HFFc6 (cell line): ENCODE data around the gene CDH11. TPM values are rescaled to one million over a fixed set of nuclear protein-coding genes. Genes with fewer than 3 reads are reported as not detected.

Source experiments
- DNase-seq: peaks from one replicate; pipeline ENCODE4 v3.0.0-alpha.2; 2018
- H3K27ac Mint-ChIP-seq: 2 replicates; pipeline ENCODE4 v1.8.0; 2020; ENCODE audit warnings: mild to moderate bottlenecking, mixed read lengths
- H3K27me3 Mint-ChIP-seq: 2 replicates; pipeline ENCODE4 v1.8.0; 2021; ENCODE audit warnings: mild to moderate bottlenecking, moderate library complexity, mixed read lengths; ENCODE audit not compliant: insufficient read depth
- H3K36me3 Mint-ChIP-seq: 2 replicates; pipeline ENCODE4 v1.8.0; 2021; ENCODE audit warnings: low read depth, mixed read lengths
- H3K4me1 Mint-ChIP-seq: 2 replicates; pipeline ENCODE4 v1.8.0; 2020; ENCODE audit warnings: low read depth, mixed read lengths
- H3K4me3 Mint-ChIP-seq: 2 replicates; pipeline ENCODE4 v1.8.0; 2020; ENCODE audit warnings: mild to moderate bottlenecking, moderate library complexity, mixed read lengths
- H3K9me3 Mint-ChIP-seq: 2 replicates; pipeline ENCODE4 v1.8.0; 2020; ENCODE audit warnings: mild to moderate bottlenecking, mixed read lengths
- CTCF ChIP-seq: fragments of 200-600 bp; sonication (generic); IDR thresholded peaks from 2 replicates; pipeline ENCODE4 v1.5.0; 2021; ENCODE audit warnings: antibody characterized with exemption, mild to moderate bottlenecking
- total RNA-seq, 6 experiments: library from RNA; stranded (reverse); fragmentation: NEBNext Ultra II Directional; extraction: Animal tissue kit (Norgen Biotek cat#: 25700); gene quantifications; 2 replicates in 1 of 6; 3 replicates in 5 of 6; pipeline ENCODE4 v1.2.3, GENCODE V29; 2021

Gene CDH11
- total RNA-seq, 6 experiments from 2014 or later: 507 to 539 (median 527) TPM

- DNase-seq: no peak
- Mint-ChIP-seq H3K27me3 (no peaks in the 10 kb centered on the region; the same call in 1 of the 2 replicates), H3K36me3 (no peaks in the 10 kb centered on the region), H3K27ac (no peak overlapping the region), H3K4me3 (no peak overlapping the region), H3K9me3 (no peaks in the 10 kb centered on the region), H3K4me1 (peaks cover under 1% of the 10 kb centered on the region; the same call in 1 of the 2 replicates)
- TF ChIP-seq CTCF: no peak
These were observed 14.8 kb upstream of the CDH11 start for GRCh38 chr16:65136681-65137080.

- peaks cover 9% of the 10 kb centered on the region; the same call in 1 of the 2 replicates for H3K36me3 Mint-ChIP-seq
- H3K27me3 Mint-ChIP-seq: peaks cover 2% of the 10 kb centered on the region; the same call in 1 of the 2 replicates
- H3K27ac Mint-ChIP-seq: no peak overlapping the region
- DNase-seq: no peak
- TF ChIP-seq CTCF: peak; percentile 73
- H3K4me1 Mint-ChIP-seq: peaks cover 33% of the 10 kb centered on the region
- no peak overlapping the region for H3K4me3 Mint-ChIP-seq
- H3K9me3 Mint-ChIP-seq: no peaks in the 10 kb centered on the region
These were observed 5.2 kb upstream of the CDH11 start for GRCh38 chr16:65126845-65127624.

- H3K4me1 Mint-ChIP-seq: peaks cover 33% of the 10 kb centered on the region
- H3K9me3 Mint-ChIP-seq: no peaks in the 10 kb centered on the region
- no peak for DNase-seq
These were observed 4.0 kb upstream of the CDH11 start for GRCh38 chr16:65125871-65126270.

GRCh38 chr16:65125322-65125721 lies 3.5 kb upstream of the CDH11 start:
- peaks cover 3% of the 10 kb centered on the region for H3K27me3 Mint-ChIP-seq
- peak overlapping the region; percentile 62 for H3K27ac Mint-ChIP-seq
- no peaks in the 10 kb centered on the region for H3K9me3 Mint-ChIP-seq
- DNase-seq: no peak
- peak overlapping the region; percentile 96 for H3K4me3 Mint-ChIP-seq
- H3K36me3 Mint-ChIP-seq: peaks cover 14% of the 10 kb centered on the region
- H3K4me1 Mint-ChIP-seq: peaks cover 33% of the 10 kb centered on the region
- TF ChIP-seq CTCF: no peak

More at GRCh38 chr16:65125871-65126270, 4.0 kb upstream of the CDH11 start:
- H3K27me3 Mint-ChIP-seq: peaks cover 3% of the 10 kb centered on the region
- peak overlapping the region; percentile 62 for H3K27ac Mint-ChIP-seq
- peaks cover 9% of the 10 kb centered on the region; the same call in 1 of the 2 replicates for H3K36me3 Mint-ChIP-seq
- no peak for TF ChIP-seq CTCF
- H3K4me3 Mint-ChIP-seq: peak overlapping the region; percentile 96

GRCh38 chr16:65124596-65124995 lies 2.7 kb upstream of the CDH11 start:
- TF ChIP-seq CTCF: no peak
- H3K9me3 Mint-ChIP-seq: no peaks in the 10 kb centered on the region
- peaks cover 19% of the 10 kb centered on the region for H3K36me3 Mint-ChIP-seq
- no peak for DNase-seq
- peak overlapping the region; percentile 96 for H3K4me3 Mint-ChIP-seq
- H3K27me3 Mint-ChIP-seq: peaks cover 3% of the 10 kb centered on the region
- H3K27ac Mint-ChIP-seq: peak overlapping the region; percentile 98
- H3K4me1 Mint-ChIP-seq: peaks cover 34% of the 10 kb centered on the region
